Endothelial cell (in vitro differentiated cells): ENCODE data around the gene ZNF267. TPM values are rescaled to one million over a fixed set of nuclear protein-coding genes. Genes with fewer than 3 reads are reported as not detected.
"Not testable (repeated sequence)": the region's sequence is repeated elsewhere in the genome, so short reads cannot be mapped to it uniquely, and the experiment has no call there.

Experiments
- DNase-seq: peaks from one replicate; pipeline ENCODE4 v3.0.0; 2021; ENCODE audit warnings: low spot score
- H3K27ac Mint-ChIP-seq: one replicate; pipeline ENCODE4 v1.8.0; 2021; ENCODE audit warnings: mixed read lengths, inconsistent platforms; ENCODE audit not compliant: unreplicated experiment
- H3K27me3 Mint-ChIP-seq: one replicate; pipeline ENCODE4 v1.8.0; 2021; ENCODE audit warnings: mild to moderate bottlenecking, moderate library complexity, mixed read lengths, inconsistent platforms; ENCODE audit not compliant: unreplicated experiment
- H3K36me3 Mint-ChIP-seq: one replicate; pipeline ENCODE4 v1.8.0; 2021; ENCODE audit warnings: mild to moderate bottlenecking, low read depth, mixed read lengths, inconsistent platforms; ENCODE audit not compliant: unreplicated experiment
- H3K4me1 Mint-ChIP-seq: one replicate; pipeline ENCODE4 v1.8.0; 2021; ENCODE audit warnings: mild to moderate bottlenecking, mixed read lengths, inconsistent platforms; ENCODE audit not compliant: unreplicated experiment
- H3K4me3 Mint-ChIP-seq: one replicate; pipeline ENCODE4 v1.8.0; 2021; ENCODE audit warnings: mild to moderate bottlenecking, mixed read lengths, inconsistent platforms; ENCODE audit not compliant: unreplicated experiment
- H3K9me3 Mint-ChIP-seq: one replicate; pipeline ENCODE4 v1.8.0; 2021; ENCODE audit warnings: mixed read lengths, inconsistent platforms; ENCODE audit not compliant: unreplicated experiment
- CTCF ChIP-seq: fragments of 200-600 bp; sonication (generic); IDR thresholded peaks from one replicate; pipeline ENCODE4 v1.5.0; 2021; ENCODE audit warnings: antibody characterized with exemption; ENCODE audit not compliant: unreplicated experiment
- total RNA-seq: library from RNA; stranded (reverse); fragmentation: NEBNext Ultra II Directional; extraction: Animal tissue kit (Norgen Biotek cat#: 25700); gene quantifications from one replicate; pipeline ENCODE4 v1.2.1, GENCODE V29; 2021; ENCODE audit not compliant: unreplicated experiment

The ZNF267 gene
- total RNA-seq, 1 donor from 2014 or later: 23.1 TPM

GRCh38 chr16:31879937-31880321 lies 6.3 kb downstream of the ZNF267 start:
- no peaks in the 10 kb centered on the region for H3K27me3 Mint-ChIP-seq
- H3K9me3 Mint-ChIP-seq: no peaks in the 10 kb centered on the region
- no peak overlapping the region for H3K4me3 Mint-ChIP-seq
- H3K4me1 Mint-ChIP-seq: peaks cover 12% of the 10 kb centered on the region
- DNase-seq: no peak
- H3K27ac Mint-ChIP-seq: no peak overlapping the region
- peaks cover 25% of the 10 kb centered on the region for H3K36me3 Mint-ChIP-seq
- no peak for TF ChIP-seq CTCF

GRCh38 chr16:31880322-31880979 lies 6.8 kb downstream of the ZNF267 start:
- H3K36me3 Mint-ChIP-seq: peaks cover 30% of the 10 kb centered on the region
- H3K27ac Mint-ChIP-seq: no peak overlapping the region
- DNase-seq: no peak
- peaks cover 9% of the 10 kb centered on the region for H3K4me1 Mint-ChIP-seq
- no peak overlapping the region for H3K4me3 Mint-ChIP-seq
- no peaks in the 10 kb centered on the region for H3K27me3 Mint-ChIP-seq
- no peak for TF ChIP-seq CTCF
- H3K9me3 Mint-ChIP-seq: no peaks in the 10 kb centered on the region

- Mint-ChIP-seq H3K27ac (no peak overlapping the region), H3K4me1 (no peaks in the 10 kb centered on the region), H3K9me3 (no peaks in the 10 kb centered on the region), H3K27me3 (no peaks in the 10 kb centered on the region), H3K36me3 (peaks cover 42% of the 10 kb centered on the region), H3K4me3 (no peak overlapping the region)
- DNase-seq: no peak
- no peak for TF ChIP-seq CTCF
Observed at GRCh38 chr16:31886227-31886626, 12.6 kb downstream of the ZNF267 start.

- peaks cover 2% of the 10 kb centered on the region for H3K27me3 Mint-ChIP-seq
Observed at GRCh38 chr16:31888735-31889134, 15.1 kb downstream of the ZNF267 start.

GRCh38 chr16:31892111-31892510 lies 18.5 kb downstream of the ZNF267 start:
- H3K27ac Mint-ChIP-seq: not testable (repeated sequence)

More at GRCh38 chr16:31888735-31889134, 15.1 kb downstream of the ZNF267 start:
- Mint-ChIP-seq H3K9me3 (no peaks in the 10 kb centered on the region), H3K36me3 (peaks cover 66% of the 10 kb centered on the region), H3K27ac (no peak overlapping the region), H3K4me3 (no peak overlapping the region), H3K4me1 (no peaks in the 10 kb centered on the region)
- no peak for TF ChIP-seq CTCF
- DNase-seq: no peak

More at GRCh38 chr16:31892111-31892510, 18.5 kb downstream of the ZNF267 start:
- not testable (repeated sequence) for H3K4me1 Mint-ChIP-seq, H3K27me3 Mint-ChIP-seq, H3K9me3 Mint-ChIP-seq, DNase-seq
- peaks cover 82% of the 10 kb centered on the region for H3K36me3 Mint-ChIP-seq
- peak overlapping the region; percentile 65 for H3K4me3 Mint-ChIP-seq
